Adrenal gland (tissue), 12 donors: ENCODE results near the gene CHMP5. TPM values are rescaled to one million over a fixed set of nuclear protein-coding genes. Genes with fewer than 3 reads are reported as not detected.

ENCODE experiments used
- DNase-seq, 7 donors: peaks; one replicate each; pipeline ENCODE4 v3.0.0-alpha.2; 2019 to 2020
- H3K27ac ChIP-seq, 5 donors: fragments of 200-600 bp; sonication (generic) in 4 of 5; 1 replicate in 3 of 5; 2 replicates in 2 of 5; pipeline versions ENCODE4 v1.5.1 to v1.8.0; 2016 to 2020; ENCODE audit warnings: mild to moderate bottlenecking in 1 of 5
- H3K27me3 ChIP-seq: fragments of 200-600 bp; 2 replicates; pipeline ENCODE4 v1.8.0; 2021
- H3K36me3 ChIP-seq, 2 donors: fragments of 200-600 bp; replicated peaks in 1 of 2; 1 replicate in 1 of 2; 2 replicates in 1 of 2; pipeline versions ENCODE4 v1.5.1 to v1.8.0; 2018 to 2022
- H3K4me1 ChIP-seq, 2 donors: fragments of 200-600 bp; replicated peaks in 1 of 2; 1 replicate in 1 of 2; 2 replicates in 1 of 2; pipeline versions ENCODE4 v1.5.1 to v1.8.0; 2018 to 2021
- H3K4me3 ChIP-seq, 4 donors: fragments of 200-600 bp; sonication (generic) in 3 of 4; one replicate each; pipeline ENCODE4 v1.5.1; 2016 to 2018
- H3K9me3 ChIP-seq, 3 donors: fragments of 200-600 bp; sonication (generic) in 1 of 3; replicated peaks in 1 of 3; 1 replicate in 2 of 3; 2 replicates in 1 of 3; pipeline versions ENCODE4 v1.5.1 to v1.8.0; 2016 to 2021
- CTCF ChIP-seq, 6 experiments: fragments of 450-650 bp in 4 of 6; fragments of 200-600 bp in 2 of 6; sonication (generic) in 1 of 6; IDR thresholded peaks; 1 replicate in 5 of 6; 2 replicates in 1 of 6; pipeline versions ENCODE4 v1.5.1 to v1.8.0; 2016 to 2021; ENCODE audit warnings: antibody characterized with exemption in 6 of 6, mild to moderate bottlenecking in 2 of 6, moderate library complexity in 1 of 6
- POLR2A ChIP-seq, 2 donors: fragments of 450-650 bp; IDR thresholded peaks; one replicate each; pipeline ENCODE4 v1.6.1; 2017; ENCODE audit warnings: antibody characterized with exemption in 2 of 2, mild to moderate bottlenecking in 2 of 2, moderate library complexity in 1 of 2
- WGBS, 4 donors: extraction: QIAGEN DNeasy Blood & Tissue Kit in 2 of 4; methylation state at CpG; one replicate each; pipeline versions ENCODE4 v1.1.5 to v1.1.7; 2013 to 2017; 5-methylcytosine and 5-hydroxymethylcytosine counted together
- intact Hi-C, 2 donors: fragments of 100-400 bp; cut with DNase I; formaldehyde crosslinking; loops; one replicate each; pipeline versions ENCODE4 v1.14.1 to v1.15.0; 2022 to 2023
- polyA plus RNA-seq, 3 donors: library from polyadenylated mRNA; stranded (reverse); fragments of 200-250 nt in 2 of 3; fragments of 350-450 nt in 1 of 3; fragmentation: Illumina TruSeq in 1 of 3; extraction: RNeasy Lipid Tissue Mini Kit (QIAGEN cat#74804) in 1 of 3; gene quantifications; one replicate each; pipeline ENCODE4 v1.2.3, GENCODE V29; 2013 to 2014
- total RNA-seq, 9 donors: library from RNA; depleted of rRNA in 4 of 9; stranded (reverse); fragments of >200 nt in 4 of 9; fragments of 120-200 nt in 1 of 9; fragmentation: NEBNext Ultra II Directional in 1 of 9; extraction: Animal tissue kit (Norgen Biotek cat#: 25700) in 1 of 9; gene quantifications; one replicate each; pipeline versions ENCODE4 v1.1.0 to v1.2.4, GENCODE V29; 2013 to 2023
- donor health status: healthy with polysubstance abuse.
- donor health status: Bipolar disorder and iron deficiency.
- donor health status: DM: yes; HTN: yes; CAD: no.
- donor health status: DM: no; HTN: no; CAD: no.
- donor health status: DM: no; HTN: no; CAD: no.
- donor health status: DM: yes; HTN: yes; CAD: no.

CHMP5 gene
- total and polyA plus RNA-seq, 12 donors, result 35.6 to 114 (median 64.3) TPM

GRCh38 chr9:33255014-33255413 is 9.8 kb upstream of the CHMP5 start:
- Histone ChIP-seq H3K4me3 (no peak overlapping the region), H3K4me1 (no peaks in the 10 kb centered on the region), H3K36me3 (peaks cover 0 to 76% of the 10 kb centered on the region in 2 donors), H3K27ac (no peak overlapping the region), H3K27me3 (no peaks in the 10 kb centered on the region), H3K9me3 (no peaks in the 10 kb centered on the region)
- DNase-seq, result peak in 1 of 7 donors; percentile 28
- intact Hi-C loops, result no loop called here
- WGBS, 4 donors, result 94 to 99% (median 98%) methylated on average over 8 of the region's 8 CpGs
- no peak for TF ChIP-seq CTCF (IDR thresholded peaks at IDR 0.05)

DNA sequence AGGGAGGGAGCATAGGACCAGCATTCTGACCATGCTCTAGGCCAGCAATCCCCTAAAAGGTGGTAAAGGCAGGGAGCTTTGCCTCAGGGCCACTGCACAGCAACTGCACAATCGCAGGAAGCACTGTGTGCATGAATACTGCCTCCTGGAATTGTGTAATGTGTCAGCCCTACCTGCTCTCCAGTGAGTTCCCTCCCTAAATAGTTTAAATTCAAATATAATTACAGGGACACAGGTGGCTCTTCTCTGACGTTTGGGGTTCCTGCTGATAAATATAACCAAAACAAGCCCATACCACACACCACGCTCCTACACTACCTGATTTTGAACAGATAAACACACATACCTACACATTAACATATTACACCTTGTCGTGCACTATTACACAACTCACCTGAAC is 9.4 kb upstream of the CHMP5 start:
- TF ChIP-seq CTCF (IDR thresholded peaks at IDR 0.05), result no peak
- TF ChIP-seq POLR2A (IDR thresholded peaks at IDR 0.05), result no peak
- no peak for DNase-seq
- H3K27ac ChIP-seq, result no peak overlapping the region
- H3K9me3 ChIP-seq, result no peaks in the 10 kb centered on the region
- WGBS, 4 donors, result 87 to 93% (median 90%) methylated on average over 4 of the region's 4 CpGs
- no peak overlapping the region for H3K4me3 ChIP-seq
- H3K36me3 ChIP-seq, result peaks cover 0 to 80% of the 10 kb centered on the region in 2 donors
- intact Hi-C loops, result no loop called here
- H3K27me3 ChIP-seq, result no peaks in the 10 kb centered on the region
- H3K4me1 ChIP-seq, result no peaks in the 10 kb centered on the region

DNA sequence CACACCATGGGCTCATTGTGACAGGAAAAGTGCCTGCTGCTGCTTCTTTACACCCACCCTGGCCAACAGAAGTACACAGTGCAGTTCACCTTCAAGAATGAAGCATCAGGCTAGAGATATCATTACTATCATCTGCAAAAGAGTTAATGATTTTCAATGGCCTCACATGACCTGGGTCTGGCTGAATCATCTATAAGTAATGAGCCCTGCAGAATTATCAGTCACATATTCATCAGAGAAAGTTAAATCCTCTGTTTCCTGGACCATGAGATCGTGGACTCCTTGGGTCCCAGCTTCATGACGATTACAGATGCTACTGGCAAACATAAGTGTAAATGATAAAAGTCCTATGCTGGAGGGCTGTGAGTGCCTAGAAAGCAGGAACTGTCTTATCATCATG is 8.6 kb upstream of the CHMP5 start:
- H3K4me3 ChIP-seq, result no peak overlapping the region
- intact Hi-C loops, result no loop called here
- DNase-seq, result peak in 1 of 7 donors; percentile 4
- 85 to 90% (median 87%) methylated on average over 2 of the region's 2 CpGs for WGBS, 4 donors
- no peaks in the 10 kb centered on the region for H3K4me1 ChIP-seq
- TF ChIP-seq POLR2A (IDR thresholded peaks at IDR 0.05) (no peak), CTCF (IDR thresholded peaks at IDR 0.05) (no peak)
- H3K27ac ChIP-seq, result no peak overlapping the region
- H3K36me3 ChIP-seq, result peaks cover 0 to 88% of the 10 kb centered on the region in 2 donors
- H3K9me3 ChIP-seq, result no peaks in the 10 kb centered on the region
- no peaks in the 10 kb centered on the region for H3K27me3 ChIP-seq

- Histone ChIP-seq H3K9me3 (no peaks in the 10 kb centered on the region), H3K27me3 (no peaks in the 10 kb centered on the region), H3K4me1 (no peaks in the 10 kb centered on the region), H3K36me3 (peaks cover 0 to 98% of the 10 kb centered on the region in 2 donors), H3K27ac (no peak overlapping the region), H3K4me3 (no peak overlapping the region)
- DNase-seq, result peak in 1 of 7 donors; percentile 4
- TF ChIP-seq CTCF (IDR thresholded peaks at IDR 0.05) (no peak), POLR2A (IDR thresholded peaks at IDR 0.05) (no peak)
- intact Hi-C loops, result no loop called here
- 91 to 94% (median 92%) methylated on average over 4 of the region's 4 CpGs for WGBS, 4 donors
Measured at GRCh38 chr9:33257276-33257675, 7.6 kb upstream of the CHMP5 start.
